C4-2B (cell line): Measurements from ENCODE around the gene NOC2L.
"Not testable (repeated sequence)": the region's sequence is repeated elsewhere in the genome, so short reads cannot be mapped to it uniquely, and the experiment has no call there.

ENCODE experiments used
- H3K27ac ChIP-seq: fragments of 450-650 bp; 2 replicates; pipeline ENCODE4 v1.5.1; 2017
- CTCF ChIP-seq: fragments of 450-650 bp; conservative IDR thresholded peaks from 2 replicates; pipeline ENCODE4 v1.5.1; 2017; ENCODE audit warnings: mild to moderate bottlenecking
- ZFX ChIP-seq: fragments of 450-650 bp; IDR thresholded peaks from 2 replicates; pipeline ENCODE4 v1.6.1; 2017

NOC2L gene

GRCh38 chr1:997713-997992 is 38.6 kb upstream of the NOC2L start:
- TF ChIP-seq ZFX, result no peak
- no peak for TF ChIP-seq CTCF
- no peak overlapping the region for H3K27ac ChIP-seq

GRCh38 chr1:996851-997712 is 38.0 kb upstream of the NOC2L start:
- H3K27ac ChIP-seq, result no peak overlapping the region
- TF ChIP-seq CTCF (no peak), ZFX (no peak)

GRCh38 chr1:995665-996633 is 36.9 kb upstream of the NOC2L start:
- TF ChIP-seq ZFX, result no peak
- no peak for TF ChIP-seq CTCF
- H3K27ac ChIP-seq, result no peak overlapping the region

GRCh38 chr1:994546-994945 is 35.5 kb upstream of the NOC2L start:
- not testable (repeated sequence) for H3K27ac ChIP-seq

GRCh38 chr1:993379-993995 is 34.4 kb upstream of the NOC2L start:
- TF ChIP-seq CTCF (no peak), ZFX (no peak)
- no peak overlapping the region for H3K27ac ChIP-seq

- no peak for TF ChIP-seq ZFX
- no peak for TF ChIP-seq CTCF
- H3K27ac ChIP-seq, result no peak overlapping the region
These were observed 33.3 kb upstream of the NOC2L start for GRCh38 chr1:992362-992761.

GRCh38 chr1:991895-992294 is 32.8 kb upstream of the NOC2L start:
- no peak for TF ChIP-seq ZFX
- no peak for TF ChIP-seq CTCF
- no peak overlapping the region for H3K27ac ChIP-seq

GRCh38 chr1:991275-991674 is 32.2 kb upstream of the NOC2L start:
- H3K27ac ChIP-seq, result not testable (repeated sequence)

GRCh38 chr1:988061-988460 is 29.0 kb upstream of the NOC2L start:
- not testable (repeated sequence) for H3K27ac ChIP-seq
